CD4-positive, alpha-beta T cell (primary cell): ENCODE data around the gene KNOP1. TPM values are rescaled to one million over a fixed set of nuclear protein-coding genes. Genes with fewer than 3 reads are reported as not detected.
"Not testable (repeated sequence)": the region's sequence is repeated elsewhere in the genome, so short reads cannot be mapped to it uniquely, and the experiment has no call there.

ENCODE experiments used
- ATAC-seq: fragments of 200-7000 bp; cut with Tn5 transposase; one replicate; pipeline ENCODE4 v1.10.0; 2022; ENCODE audit warnings: mild to moderate bottlenecking; ENCODE audit not compliant: poor library complexity
- CTCF ChIA-PET: fragments of 350-600 bp; sonication (Branson Sonifier 250); formaldehyde crosslinking; loops from one replicate; lab custom pipeline; 2021; ENCODE audit warnings: antibody characterized with exemption, inconsistent platforms; lab: Charles Lee
- POLR2A ChIA-PET: fragments of 350-600 bp; sonication (Branson Sonifier 250); formaldehyde crosslinking; loops from one replicate; lab custom pipeline; 2021; ENCODE audit warnings: antibody characterized with exemption, inconsistent platforms; lab: Charles Lee
- DNase-seq, 14 experiments: peaks; one replicate each; pipeline ENCODE4 v3.0.0-alpha.2; 2013 to 2020; ENCODE audit warnings: mixed read lengths in 2 of 14
- H3K27ac ChIP-seq, 2 donors: one replicate each; pipeline versions ENCODE4 v1.5.1 to v1.7.0; 2013; ENCODE audit warnings: low read length in 2 of 2, low read depth in 1 of 2, mild to moderate bottlenecking in 1 of 2
- H3K27me3 ChIP-seq, 2 experiments: 1 replicate in 1 of 2; 2 replicates in 1 of 2; pipeline versions ENCODE4 v1.6.1 to v1.7.0; 2013; ENCODE audit warnings: low read length in 2 of 2, control low read depth in 1 of 2, mild to moderate bottlenecking in 1 of 2, moderate library complexity in 1 of 2; ENCODE audit not compliant: insufficient read depth in 2 of 2, control insufficient read depth in 1 of 2
- H3K36me3 ChIP-seq: one replicate; pipeline ENCODE4 v1.6.1; 2013; ENCODE audit warnings: low read length, control low read depth; ENCODE audit not compliant: insufficient read depth
- H3K4me1 ChIP-seq: one replicate; pipeline ENCODE4 v1.6.1; 2013; ENCODE audit warnings: low read length, control low read depth; ENCODE audit not compliant: insufficient read depth
- H3K4me3 ChIP-seq: one replicate; pipeline ENCODE4 v1.5.1; 2013; ENCODE audit warnings: mild to moderate bottlenecking, low read length, moderate library complexity
- H3K9me3 ChIP-seq, 2 experiments: 1 replicate in 1 of 2; 2 replicates in 1 of 2; pipeline versions ENCODE4 v1.6.1 to v1.7.0; 2013; ENCODE audit warnings: low read length in 2 of 2, mild to moderate bottlenecking in 2 of 2, control low read depth in 1 of 2, moderate library complexity in 1 of 2; ENCODE audit not compliant: control insufficient read depth in 1 of 2, insufficient read depth in 1 of 2
- H3K27ac Mint-ChIP-seq: one replicate; pipeline ENCODE4 v1.8.0; 2020; ENCODE audit warnings: mixed read lengths
- H3K27me3 Mint-ChIP-seq: one replicate; pipeline ENCODE4 v1.8.0; 2021; ENCODE audit warnings: mixed read lengths
- H3K36me3 Mint-ChIP-seq: one replicate; pipeline ENCODE4 v1.8.0; 2021; ENCODE audit warnings: low read depth, mixed read lengths
- H3K4me1 Mint-ChIP-seq: one replicate; pipeline ENCODE4 v1.8.0; 2021; ENCODE audit warnings: low read depth, mixed read lengths
- H3K4me3 Mint-ChIP-seq: one replicate; pipeline ENCODE4 v1.8.0; 2020; ENCODE audit warnings: mild to moderate bottlenecking, mixed read lengths
- H3K9me3 Mint-ChIP-seq: one replicate; pipeline ENCODE4 v1.8.0; 2020; ENCODE audit warnings: mixed read lengths
- CTCF ChIP-seq: fragments of 200-600 bp; IDR thresholded peaks from one replicate; pipeline ENCODE4 v1.8.0; 2022; ENCODE audit warnings: antibody characterized with exemption, mild to moderate bottlenecking
- intact Hi-C, 2 experiments: fragments of 100-400 bp; cut with DNase I in 1 of 2; cut with micrococcal nuclease in 1 of 2; formaldehyde crosslinking; loops; one replicate each; pipeline versions ENCODE4 v1.15.1 to v1.9.0; 2023 to 2025; cut with DNase I, micrococcal nuclease
- total RNA-seq, 174 experiments: library from RNA in 2 of 174; stranded (reverse) in 2 of 174; gene quantifications; one replicate each; pipeline ENCODE4 v1.2.3 and lab custom pipeline; 2021 to 2026

KNOP1 gene
- total RNA-seq, 2 experiments from 2014 or later: 3.5 to 4.1 TPM

DNA sequence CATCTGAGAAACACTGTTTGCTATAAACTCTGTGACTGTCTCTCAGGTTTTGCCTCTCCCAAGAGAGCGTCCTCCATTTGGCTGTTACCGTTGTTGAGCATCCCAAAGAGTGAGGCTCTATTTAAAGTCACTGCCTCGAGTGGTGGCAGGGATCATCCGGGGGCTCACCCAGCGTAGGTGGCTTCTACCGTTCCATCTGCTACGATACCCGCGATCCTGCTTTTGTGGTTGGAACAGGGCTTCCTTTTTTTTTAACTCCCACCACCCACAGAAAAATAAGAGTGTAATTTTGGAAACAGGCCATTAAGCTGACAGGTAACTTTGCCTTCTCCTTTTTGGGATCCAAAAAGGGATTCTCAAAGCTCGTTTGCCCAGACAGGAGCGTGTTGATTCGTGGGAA is 36.4 kb downstream of the KNOP1 start:
- Histone ChIP-seq H3K9me3 (peaks cover 4 to 5% of the 10 kb centered on the region in 2 experiments), H3K4me1 (no peaks in the 10 kb centered on the region), H3K27me3 (no peaks in the 10 kb centered on the region), H3K27ac (no peak overlapping the region), H3K36me3 (peaks cover 52% of the 10 kb centered on the region), H3K4me3 (no peak overlapping the region)
- no peak for DNase-seq
- no peak for ATAC-seq
- peaks cover 4% of the 10 kb centered on the region for H3K4me1 Mint-ChIP-seq
- intact Hi-C loops: no loop called here
- no peak for TF ChIP-seq CTCF
- POLR2A ChIA-PET: interaction anchor here (1.4 kb wide), 1 partner anchor 203 kb away, joined by 3 read pairs; the partner anchor contains the start of gene GPRC5B
- H3K4me3 Mint-ChIP-seq: no peak overlapping the region
- no peaks in the 10 kb centered on the region for H3K27me3 Mint-ChIP-seq
- CTCF ChIA-PET: no interaction called here
- no peak overlapping the region for H3K27ac Mint-ChIP-seq
- peaks cover 68% of the 10 kb centered on the region for H3K36me3 Mint-ChIP-seq
- H3K9me3 Mint-ChIP-seq: no peaks in the 10 kb centered on the region

GRCh38 chr16:19680881-19681340 is 37.1 kb downstream of the KNOP1 start:
- ChIA-PET POLR2A (interaction anchor here (0.6 to 1.4 kb wide), 2 partner anchors 204 to 297 kb away, joined by 3 to 4 read pairs; partner anchors contain the start of gene GPRC5B), CTCF (interaction anchor here (0.6 kb wide), 1 partner anchor 64 kb away, joined by 3 read pairs; no protein-coding TSS in a partner anchor)
- no peaks in the 10 kb centered on the region for H3K27me3 Mint-ChIP-seq
- H3K36me3 Mint-ChIP-seq: peaks cover 68% of the 10 kb centered on the region
- Histone ChIP-seq H3K9me3 (peaks cover 4 to 5% of the 10 kb centered on the region in 2 experiments), H3K4me3 (no peak overlapping the region), H3K27me3 (no peaks in the 10 kb centered on the region), H3K4me1 (no peaks in the 10 kb centered on the region), H3K36me3 (peaks cover 46% of the 10 kb centered on the region), H3K27ac (no peak overlapping the region)
- no peak overlapping the region for H3K4me3 Mint-ChIP-seq
- intact Hi-C loops: no loop called here
- no peaks in the 10 kb centered on the region for H3K9me3 Mint-ChIP-seq
- H3K4me1 Mint-ChIP-seq: no peaks in the 10 kb centered on the region
- ATAC-seq (no peak), DNase-seq (no peak)
- H3K27ac Mint-ChIP-seq: no peak overlapping the region
- TF ChIP-seq CTCF: no peak

DNA sequence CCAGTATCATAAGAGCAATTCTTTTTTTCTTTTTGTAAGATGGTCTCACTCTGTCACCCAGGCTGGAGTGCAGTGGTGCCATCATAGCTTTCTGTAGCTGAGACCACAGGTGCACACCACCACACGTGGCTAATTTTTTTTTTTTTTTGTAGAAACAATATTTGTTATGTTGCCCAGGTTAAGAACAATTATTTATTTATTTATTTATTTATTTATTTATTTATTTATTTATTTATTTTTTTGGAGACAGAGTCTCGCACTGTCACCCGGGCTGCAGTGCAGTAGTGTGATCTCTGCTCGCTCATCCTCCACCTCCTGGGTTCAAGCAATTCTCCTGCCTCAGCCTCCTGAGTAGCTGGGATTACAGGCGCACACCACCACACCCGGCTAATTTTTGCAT is 38.7 kb downstream of the KNOP1 start:
- H3K27ac ChIP-seq, intact Hi-C loops, CTCF ChIA-PET, H3K9me3 ChIP-seq, ATAC-seq, H3K4me1 ChIP-seq, H3K4me3 Mint-ChIP-seq, DNase-seq, POLR2A ChIA-PET, H3K4me1 Mint-ChIP-seq, H3K4me3 ChIP-seq, H3K27me3 Mint-ChIP-seq, H3K27ac Mint-ChIP-seq, H3K27me3 ChIP-seq, H3K9me3 Mint-ChIP-seq: not testable (repeated sequence)
- H3K36me3 Mint-ChIP-seq: peaks cover 68% of the 10 kb centered on the region
- peaks cover 35% of the 10 kb centered on the region for H3K36me3 ChIP-seq

DNA sequence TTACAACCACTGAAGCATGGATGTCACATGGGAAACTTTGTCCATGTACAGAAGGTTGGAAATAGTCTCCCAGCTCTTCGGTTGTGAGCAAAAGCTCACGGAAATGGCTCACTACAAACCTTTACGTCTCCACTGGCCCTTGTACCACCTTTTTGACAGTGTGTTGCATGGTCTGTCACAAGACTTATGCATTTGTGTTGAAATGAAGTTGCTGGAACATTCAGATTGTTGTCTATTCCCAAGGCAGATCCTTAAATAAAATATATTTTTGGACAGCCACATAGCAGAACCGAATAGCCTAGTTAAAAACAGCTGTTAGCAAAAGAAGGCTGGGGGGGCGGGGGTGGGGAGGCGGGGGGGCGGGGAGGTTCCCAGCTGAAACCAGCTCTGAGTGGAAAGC is 39.2 kb downstream of the KNOP1 start:
- CTCF ChIA-PET: no interaction called here
- H3K27me3 Mint-ChIP-seq: no peaks in the 10 kb centered on the region
- Histone ChIP-seq H3K36me3 (peaks cover 31% of the 10 kb centered on the region), H3K4me3 (no peak overlapping the region), H3K27ac (no peak overlapping the region), H3K27me3 (no peaks in the 10 kb centered on the region), H3K4me1 (no peaks in the 10 kb centered on the region), H3K9me3 (peaks cover 0 to 4% of the 10 kb centered on the region in 2 experiments)
- no peaks in the 10 kb centered on the region for H3K4me1 Mint-ChIP-seq
- POLR2A ChIA-PET: no interaction called here
- DNase-seq (no peak), ATAC-seq (no peak)
- H3K27ac Mint-ChIP-seq: no peak overlapping the region
- no peaks in the 10 kb centered on the region for H3K9me3 Mint-ChIP-seq
- intact Hi-C loops: no loop called here
- H3K4me3 Mint-ChIP-seq: no peak overlapping the region
- no peak for TF ChIP-seq CTCF
- peaks cover 66% of the 10 kb centered on the region for H3K36me3 Mint-ChIP-seq
